ENCODE results near the gene ZNF341.

GRCh38 chr20:33744181-33744580, 12.4 kb downstream of the ZNF341 start:
- TF ChIP-seq, protein P1, sequence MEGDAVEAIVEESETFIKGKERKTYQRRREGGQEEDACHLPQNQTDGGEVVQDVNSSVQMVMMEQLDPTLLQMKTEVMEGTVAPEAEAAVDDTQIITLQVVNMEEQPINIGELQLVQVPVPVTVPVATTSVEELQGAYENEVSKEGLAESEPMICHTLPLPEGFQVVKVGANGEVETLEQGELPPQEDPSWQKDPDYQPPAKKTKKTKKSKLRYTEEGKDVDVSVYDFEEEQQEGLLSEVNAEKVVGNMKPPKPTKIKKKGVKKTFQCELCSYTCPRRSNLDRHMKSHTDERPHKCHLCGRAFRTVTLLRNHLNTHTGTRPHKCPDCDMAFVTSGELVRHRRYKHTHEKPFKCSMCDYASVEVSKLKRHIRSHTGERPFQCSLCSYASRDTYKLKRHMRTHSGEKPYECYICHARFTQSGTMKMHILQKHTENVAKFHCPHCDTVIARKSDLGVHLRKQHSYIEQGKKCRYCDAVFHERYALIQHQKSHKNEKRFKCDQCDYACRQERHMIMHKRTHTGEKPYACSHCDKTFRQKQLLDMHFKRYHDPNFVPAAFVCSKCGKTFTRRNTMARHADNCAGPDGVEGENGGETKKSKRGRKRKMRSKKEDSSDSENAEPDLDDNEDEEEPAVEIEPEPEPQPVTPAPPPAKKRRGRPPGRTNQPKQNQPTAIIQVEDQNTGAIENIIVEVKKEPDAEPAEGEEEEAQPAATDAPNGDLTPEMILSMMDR (IDR thresholded peaks at IDR 0.05): no peak
- TF ChIP-seq POLR2A (IDR thresholded peaks at IDR 0.05) (no peak), POLR2AphosphoS5 (IDR thresholded peaks at IDR 0.05; ENCODE audit: insufficient read depth in 1 of 2, low read depth in 1 of 2) (no peak)
